Gastrocnemius medialis (tissue), 4 donors: ENCODE data around the gene HEPHL1. TPM values are rescaled to one million over a fixed set of nuclear protein-coding genes. Genes with fewer than 3 reads are reported as not detected.
A peak's percentile ranks its signal among the peaks of the same experiment; 100 is the strongest.

Experiments used
- ATAC-seq, 2 donors: fragments of 150-250 bp; one replicate each; pipeline ENCODE4 v1.9.1; 2016
- DNase-seq, 2 donors: peaks; one replicate each; pipeline ENCODE4 v3.0.0-alpha.2; 2019
- H3K27ac ChIP-seq, 4 donors: fragments of 200-600 bp; sonication (generic); 1 replicate in 1 of 4; 2 replicates in 3 of 4; pipeline ENCODE4 v1.5.1; 2016 to 2018; ENCODE audit warnings: mild to moderate bottlenecking in 2 of 4, moderate library complexity in 1 of 4
- H3K27me3 ChIP-seq, 3 donors: fragments of 200-600 bp; sonication (generic) in 2 of 3; 1 replicate in 1 of 3; 2 replicates in 2 of 3; pipeline versions ENCODE4 v1.5.1 to v1.6.0; 2016 to 2019; ENCODE audit warnings: mild to moderate bottlenecking in 1 of 3, moderate library complexity in 1 of 3
- H3K36me3 ChIP-seq, 2 donors: fragments of 200-600 bp; sonication (generic) in 1 of 2; one replicate each; pipeline ENCODE4 v1.5.1; 2017 to 2018
- H3K4me1 ChIP-seq, 2 donors: fragments of 200-600 bp; sonication (generic) in 1 of 2; one replicate each; pipeline ENCODE4 v1.5.1; 2016 to 2017; ENCODE audit warnings: mild to moderate bottlenecking in 2 of 2
- H3K4me3 ChIP-seq, 4 donors: fragments of 200-600 bp; sonication (generic) in 3 of 4; 1 replicate in 1 of 4; 2 replicates in 3 of 4; pipeline ENCODE4 v1.5.1; 2016 to 2019; ENCODE audit warnings: mild to moderate bottlenecking in 2 of 4
- H3K9me3 ChIP-seq, 3 donors: fragments of 200-600 bp; sonication (generic) in 2 of 3; 1 replicate in 1 of 3; 2 replicates in 2 of 3; pipeline ENCODE4 v1.5.1; 2016 to 2019
- CTCF ChIP-seq, 5 experiments: fragments of 450-650 bp in 3 of 5; fragments of 200-600 bp in 2 of 5; sonication (generic) in 2 of 5; IDR thresholded peaks in 4 of 5; conservative IDR thresholded peaks in 1 of 5; 1 replicate in 4 of 5; 2 replicates in 1 of 5; pipeline ENCODE4 v1.5.1; 2016 to 2019; ENCODE audit warnings: antibody characterized with exemption in 5 of 5, mild to moderate bottlenecking in 3 of 5, moderate library complexity in 3 of 5
- POLR2A ChIP-seq, 2 donors: fragments of 450-650 bp; IDR thresholded peaks; one replicate each; pipeline ENCODE4 v1.6.1; 2017; ENCODE audit warnings: antibody characterized with exemption in 2 of 2, mild to moderate bottlenecking in 2 of 2, moderate library complexity in 2 of 2
- in situ Hi-C, 4 donors: fragments of 200-750 bp; cut with MboI; loops; one replicate each; pipeline versions ENCODE4 v1.15.0 to v1.8.0; 2017; ENCODE audit warnings: low sequenced_read_pairs in 4 of 4
- intact Hi-C: fragments of 100-400 bp; cut with DNase I; formaldehyde crosslinking; loops from one replicate; pipeline ENCODE4 v1.15.1; 2023; ENCODE audit warnings: low total_unique reads
- total RNA-seq, 4 donors: library from RNA; depleted of rRNA; stranded (reverse); fragments of >200 nt; gene quantifications; one replicate each; pipeline versions ENCODE4 v1.1.0 to v1.2.3, GENCODE V29; 2016

HEPHL1 gene
- total RNA-seq, 4 donors from 2014 or later, result not detected

DNA sequence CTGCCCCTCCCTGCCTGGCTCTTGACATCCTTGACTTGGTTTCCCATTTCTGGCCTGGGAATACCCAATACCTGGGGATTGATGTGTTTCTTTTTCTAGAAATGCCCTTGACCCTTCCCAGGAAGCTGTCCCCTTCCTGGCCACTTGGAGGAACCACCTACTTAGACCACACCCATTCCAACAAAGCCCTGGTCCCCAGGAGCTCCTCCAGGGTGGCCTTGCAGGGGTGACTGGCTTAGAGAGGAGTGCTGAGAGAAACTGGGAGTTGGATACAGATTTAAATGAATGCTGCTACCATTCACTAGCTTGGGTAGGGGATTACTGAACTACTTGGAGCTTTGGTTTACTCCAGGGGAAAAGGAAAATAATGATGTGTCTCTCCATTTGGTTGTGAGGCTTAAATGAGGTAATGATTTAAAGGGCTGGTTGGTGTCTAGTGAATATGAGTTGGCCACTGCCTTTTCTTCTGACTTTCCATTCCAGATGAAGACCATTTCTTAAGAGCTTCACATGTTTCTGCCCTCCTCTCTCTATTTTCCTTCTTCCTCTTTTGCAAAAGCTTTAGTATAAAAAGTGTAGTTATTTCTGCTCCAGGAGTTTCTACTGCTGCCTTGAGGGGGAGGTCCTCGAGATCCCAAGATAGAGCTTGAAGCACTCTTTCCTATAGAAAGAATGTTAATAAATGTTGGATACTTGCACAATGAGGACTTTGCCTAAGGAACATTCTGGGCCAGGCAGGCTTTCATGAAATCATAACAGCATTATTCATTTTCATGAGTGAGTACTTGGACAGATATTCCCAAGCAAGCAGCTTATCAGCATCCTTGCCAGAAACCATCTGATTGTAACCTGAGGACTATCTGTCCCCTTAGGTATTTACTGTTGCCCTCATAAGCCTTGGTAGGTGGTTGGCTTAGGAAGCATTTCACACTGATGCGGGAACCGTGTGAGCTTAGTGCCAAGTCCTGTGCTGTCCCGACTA, 129.8 kb downstream of the HEPHL1 start:
- ATAC-seq (peak; percentile 6 to 80), DNase-seq (no peak)
- H3K4me1 ChIP-seq, result peaks cover 19 to 32% of the 10 kb centered on the region in 2 donors
- TF ChIP-seq CTCF (IDR thresholded peaks at IDR 0.05 in 4 of 5, conservative IDR thresholded peaks at IDR 0.05 in 1 of 5) (no peak), POLR2A (IDR thresholded peaks at IDR 0.05) (no peak)
- in situ Hi-C loops (no loop called here), intact Hi-C loops (loop anchor here (10.0 kb wide), 1 partner anchor 914 kb away; the partner anchor contains the start of gene SRSF8)
- no peak overlapping the region for H3K4me3 ChIP-seq
- no peaks in the 10 kb centered on the region for H3K9me3 ChIP-seq
- H3K27me3 ChIP-seq, result no peaks in the 10 kb centered on the region
- H3K36me3 ChIP-seq, result peaks cover 0 to 5% of the 10 kb centered on the region in 2 donors
- peak overlapping the region; percentile 76 to 84 (median 80) for H3K27ac ChIP-seq

GRCh38 chr11:94151903-94152677, 130.9 kb downstream of the HEPHL1 start:
- Histone ChIP-seq H3K4me1 (peaks cover 19 to 28% of the 10 kb centered on the region in 2 donors), H3K4me3 (no peak overlapping the region), H3K27ac (peak overlapping the region; percentile 76 to 84 (median 80)), H3K36me3 (peaks cover 0 to 5% of the 10 kb centered on the region in 2 donors), H3K9me3 (no peaks in the 10 kb centered on the region), H3K27me3 (no peaks in the 10 kb centered on the region)
- intact Hi-C loops, result loop anchor here (2.0 to 10.0 kb wide), 2 partner anchors 17 to 913 kb away; partner anchors contain the start of gene SRSF8
- TF ChIP-seq POLR2A (IDR thresholded peaks at IDR 0.05) (no peak), CTCF (IDR thresholded peaks at IDR 0.05 in 4 of 5, conservative IDR thresholded peaks at IDR 0.05 in 1 of 5) (no peak)
- ATAC-seq (peak; percentile 97 to 98), DNase-seq (peak; percentile 23 to 78)
- in situ Hi-C loops, result no loop called here

DNA sequence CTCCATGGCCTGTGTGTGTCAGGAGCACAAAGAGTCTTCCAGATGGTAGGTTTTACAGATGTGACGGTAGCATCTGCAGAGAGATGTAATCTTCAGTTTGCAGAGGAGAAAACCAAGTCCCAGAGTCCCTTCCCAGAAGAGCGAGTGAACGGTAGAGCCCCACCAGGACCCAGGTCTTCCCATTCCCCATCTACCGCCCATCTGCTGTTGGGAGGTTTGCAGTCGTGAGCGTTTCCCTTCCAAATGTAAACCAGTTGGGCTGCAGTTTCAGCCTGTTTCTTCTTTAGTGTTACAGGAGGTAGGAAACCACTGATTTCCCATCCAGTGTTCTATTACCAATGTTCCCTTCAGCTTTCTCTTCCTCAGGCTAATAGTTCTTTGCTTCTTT, 131.5 kb downstream of the HEPHL1 start:
- DNase-seq, result no peak
- Histone ChIP-seq H3K36me3 (peaks cover 0 to 5% of the 10 kb centered on the region in 2 donors), H3K27ac (peak overlapping the region; percentile 76 to 84 (median 80)), H3K27me3 (no peaks in the 10 kb centered on the region), H3K9me3 (no peaks in the 10 kb centered on the region), H3K4me1 (peaks cover 19 to 28% of the 10 kb centered on the region in 2 donors), H3K4me3 (no peak overlapping the region)
- in situ Hi-C loops, result no loop called here
- no peak for TF ChIP-seq POLR2A (IDR thresholded peaks at IDR 0.05)
- TF ChIP-seq CTCF (IDR thresholded peaks at IDR 0.05 in 4 of 5, conservative IDR thresholded peaks at IDR 0.05 in 1 of 5), result no peak
- peak in 1 of 2 donors; percentile 7 for ATAC-seq
- intact Hi-C loops, result loop anchor here (2.0 to 10.0 kb wide), 2 partner anchors 18 to 912 kb away; partner anchors contain the start of gene SRSF8

- Histone ChIP-seq H3K9me3 (no peaks in the 10 kb centered on the region), H3K27me3 (no peaks in the 10 kb centered on the region), H3K4me1 (peaks cover 19 to 28% of the 10 kb centered on the region in 2 donors), H3K36me3 (peaks cover 0 to 5% of the 10 kb centered on the region in 2 donors), H3K4me3 (no peak overlapping the region), H3K27ac (peak overlapping the region in 3 of 4 donors; percentile 76 to 84 (median 81))
- ATAC-seq, result no peak
- in situ Hi-C loops, result no loop called here
- DNase-seq, result no peak
- TF ChIP-seq CTCF (IDR thresholded peaks at IDR 0.05 in 4 of 5, conservative IDR thresholded peaks at IDR 0.05 in 1 of 5), result no peak
- intact Hi-C loops, result loop anchor here (2.0 to 10.0 kb wide), 2 partner anchors 19 to 911 kb away; partner anchors contain the start of gene SRSF8
These were observed 132.2 kb downstream of the HEPHL1 start for GRCh38 chr11:94153320-94153719.
